ENCODE measurements around the gene MRPS27.

MRPS27 gene

DNA sequence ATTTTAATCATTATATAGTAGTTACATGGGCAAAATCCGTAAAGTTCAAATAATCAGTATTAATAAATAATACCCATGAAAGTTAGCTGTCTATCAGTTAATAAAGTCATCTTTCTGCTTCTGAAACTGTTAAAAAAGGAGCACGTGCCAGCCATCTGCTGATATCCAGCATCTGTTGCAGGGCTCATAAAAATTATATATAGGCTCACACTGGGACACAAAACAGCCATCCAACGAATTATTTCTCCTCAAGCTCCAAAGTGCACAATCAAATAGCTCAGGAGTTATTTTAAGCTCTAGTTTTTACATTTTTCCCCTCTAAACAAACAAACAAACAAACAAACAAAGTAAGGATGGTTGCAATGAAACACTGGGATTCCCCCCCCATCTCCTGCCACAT is 48.3 kb downstream of the MRPS27 start:
- TF ChIP-seq EZH2phosphoT487 (IDR thresholded peaks at IDR 0.05; ENCODE audit: borderline replicate concordance, low read length), result no peak
- TF ChIP-seq, protein P1, sequence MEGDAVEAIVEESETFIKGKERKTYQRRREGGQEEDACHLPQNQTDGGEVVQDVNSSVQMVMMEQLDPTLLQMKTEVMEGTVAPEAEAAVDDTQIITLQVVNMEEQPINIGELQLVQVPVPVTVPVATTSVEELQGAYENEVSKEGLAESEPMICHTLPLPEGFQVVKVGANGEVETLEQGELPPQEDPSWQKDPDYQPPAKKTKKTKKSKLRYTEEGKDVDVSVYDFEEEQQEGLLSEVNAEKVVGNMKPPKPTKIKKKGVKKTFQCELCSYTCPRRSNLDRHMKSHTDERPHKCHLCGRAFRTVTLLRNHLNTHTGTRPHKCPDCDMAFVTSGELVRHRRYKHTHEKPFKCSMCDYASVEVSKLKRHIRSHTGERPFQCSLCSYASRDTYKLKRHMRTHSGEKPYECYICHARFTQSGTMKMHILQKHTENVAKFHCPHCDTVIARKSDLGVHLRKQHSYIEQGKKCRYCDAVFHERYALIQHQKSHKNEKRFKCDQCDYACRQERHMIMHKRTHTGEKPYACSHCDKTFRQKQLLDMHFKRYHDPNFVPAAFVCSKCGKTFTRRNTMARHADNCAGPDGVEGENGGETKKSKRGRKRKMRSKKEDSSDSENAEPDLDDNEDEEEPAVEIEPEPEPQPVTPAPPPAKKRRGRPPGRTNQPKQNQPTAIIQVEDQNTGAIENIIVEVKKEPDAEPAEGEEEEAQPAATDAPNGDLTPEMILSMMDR (IDR thresholded peaks at IDR 0.05; ENCODE audit: low read depth, low read length, poor library complexity, severe bottlenecking), result no peak

GRCh38 chr5:72270037-72270436 is 50.0 kb downstream of the MRPS27 start:
- Histone ChIP-seq H4K20me1 (ENCODE audit: control insufficient read depth, insufficient read depth, low read depth, low read length) (no peaks in the 10 kb centered on the region), H3K4me3 (ENCODE audit: low read length) (no peak overlapping the region), H3F3A (ENCODE audit: control insufficient read depth, insufficient read depth) (no peaks in the 10 kb centered on the region), H3K4me1 (ENCODE audit: control insufficient read depth, low read length) (no peaks in the 10 kb centered on the region), H3K9me2 (replicated peaks; ENCODE audit: control insufficient read depth, low read length) (no peaks in the 10 kb centered on the region), H3K4me2 (ENCODE audit: low read length) (no peak overlapping the region), H3K27ac (ENCODE audit: low read depth, low read length) (no peak overlapping the region), H3K9me3 (ENCODE audit: control insufficient read depth, insufficient read depth, low read length) (no peaks in the 10 kb centered on the region), H3K27me3 (ENCODE audit: control insufficient read depth, low read length) (no peaks in the 10 kb centered on the region), H3K79me2 (ENCODE audit: control insufficient read depth, low read length) (peaks cover 75% of the 10 kb centered on the region), H3K36me3 (ENCODE audit: control insufficient read depth, low read length) (peaks cover 54% of the 10 kb centered on the region)
- TF ChIP-seq, protein P1 (IDR thresholded peaks at IDR 0.05; ENCODE audit: low read depth, low read length, poor library complexity, severe bottlenecking), result no peak
- no peak for TF ChIP-seq EZH2phosphoT487 (IDR thresholded peaks at IDR 0.05; ENCODE audit: borderline replicate concordance, low read length)

More for the DNA sequence above, 48.3 kb downstream of the MRPS27 start:
- no peaks in the 10 kb centered on the region for H3K4me1 ChIP-seq (ENCODE audit: control insufficient read depth, low read length)
- peaks cover 78% of the 10 kb centered on the region for H3K79me2 ChIP-seq (ENCODE audit: control insufficient read depth, low read length)
- H3K36me3 ChIP-seq (ENCODE audit: control insufficient read depth, low read length), result peaks cover 56% of the 10 kb centered on the region
- no peaks in the 10 kb centered on the region for H3K27me3 ChIP-seq (ENCODE audit: control insufficient read depth, low read length)
- no peaks in the 10 kb centered on the region for H3K9me2 ChIP-seq (replicated peaks; ENCODE audit: control insufficient read depth, low read length)
- no peaks in the 10 kb centered on the region for H4K20me1 ChIP-seq (ENCODE audit: control insufficient read depth, insufficient read depth, low read depth, low read length)
- H3K4me2 ChIP-seq (ENCODE audit: low read length), result no peak overlapping the region
- no peak overlapping the region for H3K4me3 ChIP-seq (ENCODE audit: low read length)
- H3K9me3 ChIP-seq (ENCODE audit: control insufficient read depth, insufficient read depth, low read length), result no peaks in the 10 kb centered on the region
- H3F3A ChIP-seq (ENCODE audit: control insufficient read depth, insufficient read depth), result no peaks in the 10 kb centered on the region
- H3K27ac ChIP-seq (ENCODE audit: low read depth, low read length), result no peak overlapping the region

- Histone ChIP-seq H3K4me3 (ENCODE audit: low read length) (no peak overlapping the region), H3K27ac (ENCODE audit: low read depth, low read length) (no peak overlapping the region), H3K4me1 (ENCODE audit: control insufficient read depth, low read length) (no peaks in the 10 kb centered on the region), H3K36me3 (ENCODE audit: control insufficient read depth, low read length) (peaks cover 54% of the 10 kb centered on the region), H3K27me3 (ENCODE audit: control insufficient read depth, low read length) (no peaks in the 10 kb centered on the region), H3F3A (ENCODE audit: control insufficient read depth, insufficient read depth) (no peaks in the 10 kb centered on the region), H3K79me2 (ENCODE audit: control insufficient read depth, low read length) (peaks cover 76% of the 10 kb centered on the region), H3K4me2 (ENCODE audit: low read length) (no peak overlapping the region), H3K9me3 (ENCODE audit: control insufficient read depth, insufficient read depth, low read length) (no peaks in the 10 kb centered on the region), H3K9me2 (replicated peaks; ENCODE audit: control insufficient read depth, low read length) (no peaks in the 10 kb centered on the region), H4K20me1 (ENCODE audit: control insufficient read depth, insufficient read depth, low read depth, low read length) (no peaks in the 10 kb centered on the region)
- TF ChIP-seq, protein P1 (IDR thresholded peaks at IDR 0.05; ENCODE audit: low read depth, low read length, poor library complexity, severe bottlenecking), result no peak
- TF ChIP-seq EZH2phosphoT487 (IDR thresholded peaks at IDR 0.05; ENCODE audit: borderline replicate concordance, low read length), result no peak
These were observed 50.6 kb downstream of the MRPS27 start for GRCh38 chr5:72269411-72269780.

Measured in DOHH2 (cell line).